WI38 (cell line): Measurements from ENCODE around the gene PDE3B.
"Not testable (repeated sequence)": the region's sequence is repeated elsewhere in the genome, so short reads cannot be mapped to it uniquely, and the experiment has no call there.

Source experiments
- H3K4me3 ChIP-seq: 2 replicates; pipeline ENCODE4 v1.5.1; 2011; ENCODE audit warnings: low read depth, mild to moderate bottlenecking, control low read depth, low read length
- TF ChIP-seq, protein P1 (sequence below): IDR thresholded peaks from 2 replicates; pipeline ENCODE4 v1.5.1; 2012; ENCODE audit warnings: low read depth, mild to moderate bottlenecking, control low read depth, low read length

The PDE3B gene

DNA sequence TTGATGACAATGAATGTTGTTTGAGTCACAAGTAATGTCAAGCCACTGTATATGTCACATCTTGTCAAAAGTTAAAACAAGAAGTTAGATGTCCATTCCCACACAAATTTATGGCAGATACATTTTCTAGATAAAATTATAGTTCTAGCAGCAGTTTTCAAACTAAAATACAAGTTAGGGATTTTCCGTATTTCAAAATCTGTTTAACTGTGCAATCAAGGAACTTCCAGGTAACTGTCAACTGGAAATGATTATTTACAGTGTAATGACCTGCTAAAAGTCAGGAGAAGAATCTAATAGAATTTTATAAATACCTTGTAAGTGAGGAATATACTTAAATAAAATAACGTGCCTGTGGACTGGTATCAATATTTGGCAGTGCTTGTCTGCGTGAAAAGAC is 111.5 kb downstream of the PDE3B start:
- no peak overlapping the region for H3K4me3 ChIP-seq
- TF ChIP-seq, protein P1, sequence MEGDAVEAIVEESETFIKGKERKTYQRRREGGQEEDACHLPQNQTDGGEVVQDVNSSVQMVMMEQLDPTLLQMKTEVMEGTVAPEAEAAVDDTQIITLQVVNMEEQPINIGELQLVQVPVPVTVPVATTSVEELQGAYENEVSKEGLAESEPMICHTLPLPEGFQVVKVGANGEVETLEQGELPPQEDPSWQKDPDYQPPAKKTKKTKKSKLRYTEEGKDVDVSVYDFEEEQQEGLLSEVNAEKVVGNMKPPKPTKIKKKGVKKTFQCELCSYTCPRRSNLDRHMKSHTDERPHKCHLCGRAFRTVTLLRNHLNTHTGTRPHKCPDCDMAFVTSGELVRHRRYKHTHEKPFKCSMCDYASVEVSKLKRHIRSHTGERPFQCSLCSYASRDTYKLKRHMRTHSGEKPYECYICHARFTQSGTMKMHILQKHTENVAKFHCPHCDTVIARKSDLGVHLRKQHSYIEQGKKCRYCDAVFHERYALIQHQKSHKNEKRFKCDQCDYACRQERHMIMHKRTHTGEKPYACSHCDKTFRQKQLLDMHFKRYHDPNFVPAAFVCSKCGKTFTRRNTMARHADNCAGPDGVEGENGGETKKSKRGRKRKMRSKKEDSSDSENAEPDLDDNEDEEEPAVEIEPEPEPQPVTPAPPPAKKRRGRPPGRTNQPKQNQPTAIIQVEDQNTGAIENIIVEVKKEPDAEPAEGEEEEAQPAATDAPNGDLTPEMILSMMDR: no peak

DNA sequence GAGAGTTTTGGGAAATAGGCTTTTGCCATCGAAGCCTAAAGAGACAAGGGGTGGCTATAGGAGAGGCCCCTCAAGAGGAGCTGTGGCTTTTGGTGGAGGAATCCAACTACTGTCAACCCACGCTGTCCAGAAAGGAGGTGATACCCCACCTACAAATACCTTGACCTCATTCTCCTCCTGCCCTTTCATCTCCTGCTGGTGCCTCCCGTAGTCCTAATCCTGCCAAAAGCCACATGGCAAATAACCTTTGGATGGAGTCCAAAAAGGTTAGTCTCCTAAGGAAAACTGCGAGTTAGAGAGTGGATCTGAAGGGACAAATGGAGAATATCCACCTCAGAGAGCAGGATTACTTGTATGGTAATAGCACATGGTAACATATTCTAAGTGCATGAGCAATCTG is 112.7 kb downstream of the PDE3B start:
- H3K4me3 ChIP-seq: no peak overlapping the region
- TF ChIP-seq, protein P1: no peak

DNA sequence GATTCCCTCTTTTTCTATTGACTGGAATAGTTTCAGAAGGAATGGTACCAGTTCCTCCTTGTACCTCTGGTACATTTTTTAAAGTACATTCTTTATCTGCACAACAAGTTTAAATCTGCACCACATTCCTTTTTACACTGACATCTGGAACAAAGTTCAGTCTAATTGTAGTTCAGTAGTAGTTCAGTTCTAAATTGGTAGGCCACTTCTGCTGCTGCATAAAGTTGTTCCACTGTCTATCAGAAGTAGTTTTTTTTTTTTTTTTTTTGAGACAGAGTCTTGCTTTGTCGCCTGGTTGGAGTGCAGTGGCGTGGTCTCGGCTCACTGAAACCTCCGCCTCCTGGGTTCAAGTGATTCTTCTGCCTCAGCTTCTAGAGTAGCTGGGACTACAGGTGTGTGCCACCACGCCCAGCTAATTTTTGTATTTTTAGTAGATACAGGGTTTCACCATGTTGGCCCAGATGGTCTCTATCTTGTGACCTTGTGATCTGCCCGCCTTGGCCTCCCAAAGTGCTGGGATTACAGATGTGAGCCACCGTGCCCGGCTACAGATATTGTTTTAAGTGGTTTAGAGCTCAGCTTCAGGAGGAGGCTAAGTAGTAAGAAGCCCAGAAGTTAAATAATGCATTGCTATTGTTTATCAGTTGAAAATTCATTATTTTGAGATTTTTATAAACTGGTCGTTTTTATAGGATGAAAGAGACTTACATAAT is 115.9 kb downstream of the PDE3B start:
- H3K4me3 ChIP-seq: not testable (repeated sequence)

DNA sequence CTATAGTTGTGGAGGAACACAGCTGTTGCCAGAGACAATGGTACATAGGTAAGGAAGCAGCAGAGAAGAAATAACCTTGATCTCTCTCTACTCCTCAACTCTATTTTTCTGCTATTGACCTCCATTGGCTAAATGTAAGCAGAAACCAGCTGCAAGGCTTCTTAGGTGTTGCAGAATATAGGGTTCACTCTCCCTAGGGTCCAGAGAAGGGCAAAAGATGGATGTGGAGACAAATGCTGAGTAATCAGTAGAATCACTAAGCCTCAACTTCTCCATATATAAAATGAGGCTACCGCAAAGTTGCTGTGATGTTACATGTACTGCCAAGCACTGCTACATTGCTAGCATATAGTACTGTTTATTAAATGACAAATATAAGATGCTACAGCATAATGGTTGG is 120.6 kb downstream of the PDE3B start:
- H3K4me3 ChIP-seq: no peak overlapping the region
- TF ChIP-seq, protein P1: no peak

DNA sequence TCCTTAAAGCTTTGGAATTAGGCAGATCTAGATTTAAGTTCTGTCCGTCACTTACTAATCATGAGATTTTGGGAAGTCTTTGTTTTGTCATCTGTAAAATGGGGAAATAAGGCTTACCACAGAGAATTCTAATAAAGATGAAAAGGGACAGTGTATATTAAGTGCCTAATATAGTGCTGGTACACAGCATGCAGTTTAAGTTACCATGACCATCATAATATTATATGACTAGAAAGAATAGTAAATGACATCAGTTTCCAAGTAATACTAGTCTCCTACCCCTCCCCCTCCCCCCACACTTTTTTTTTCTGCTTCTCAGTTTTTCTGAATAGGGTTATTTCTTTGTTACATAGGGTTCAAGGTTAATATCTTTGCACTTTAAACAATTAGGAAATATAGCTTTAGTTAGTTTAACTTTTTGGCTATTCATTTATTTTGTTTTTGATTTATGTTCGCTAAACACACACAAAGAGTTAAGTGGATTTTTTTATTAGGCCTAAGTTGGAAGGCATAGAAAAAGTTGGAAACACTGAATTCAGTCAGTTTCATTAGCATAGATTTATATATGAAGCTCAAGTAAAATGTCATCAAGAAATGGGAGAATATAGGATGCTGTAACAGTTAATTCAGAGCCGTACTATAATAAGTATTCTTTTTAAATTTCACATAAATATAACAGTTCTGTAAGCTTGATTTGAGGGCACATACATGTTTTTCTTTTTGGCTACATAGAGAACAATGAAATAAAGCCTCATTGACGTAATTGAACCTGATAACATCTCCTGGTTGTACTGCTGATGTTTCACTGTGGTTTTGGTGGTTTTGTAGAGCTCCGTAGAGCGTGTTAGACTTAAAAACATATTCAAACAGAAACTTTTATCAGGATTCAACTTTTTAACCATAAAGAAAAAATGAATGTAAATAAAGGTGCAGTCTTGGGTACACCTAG is 121.2 kb downstream of the PDE3B start:
- no peak overlapping the region for H3K4me3 ChIP-seq
- TF ChIP-seq, protein P1: no peak

DNA sequence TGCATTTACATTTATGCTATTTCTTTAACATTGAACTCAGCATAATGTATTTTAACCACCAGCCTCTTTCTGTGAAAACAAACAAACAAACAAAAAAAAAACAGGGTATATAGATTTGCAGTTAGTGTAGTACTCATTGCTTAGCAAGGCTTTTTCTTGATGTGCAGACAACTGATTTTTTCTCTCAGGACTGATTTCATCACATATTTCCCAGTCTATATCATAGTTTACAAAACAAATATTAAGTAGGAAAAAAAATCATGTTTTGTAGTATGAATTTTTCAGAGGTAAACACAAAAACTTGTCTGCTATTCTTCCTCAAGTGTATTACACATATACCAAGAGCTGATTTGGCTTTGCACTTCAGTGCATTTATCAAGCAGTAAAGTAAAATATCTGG is 123.0 kb downstream of the PDE3B start:
- TF ChIP-seq, protein P1: no peak
- no peak overlapping the region for H3K4me3 ChIP-seq

DNA sequence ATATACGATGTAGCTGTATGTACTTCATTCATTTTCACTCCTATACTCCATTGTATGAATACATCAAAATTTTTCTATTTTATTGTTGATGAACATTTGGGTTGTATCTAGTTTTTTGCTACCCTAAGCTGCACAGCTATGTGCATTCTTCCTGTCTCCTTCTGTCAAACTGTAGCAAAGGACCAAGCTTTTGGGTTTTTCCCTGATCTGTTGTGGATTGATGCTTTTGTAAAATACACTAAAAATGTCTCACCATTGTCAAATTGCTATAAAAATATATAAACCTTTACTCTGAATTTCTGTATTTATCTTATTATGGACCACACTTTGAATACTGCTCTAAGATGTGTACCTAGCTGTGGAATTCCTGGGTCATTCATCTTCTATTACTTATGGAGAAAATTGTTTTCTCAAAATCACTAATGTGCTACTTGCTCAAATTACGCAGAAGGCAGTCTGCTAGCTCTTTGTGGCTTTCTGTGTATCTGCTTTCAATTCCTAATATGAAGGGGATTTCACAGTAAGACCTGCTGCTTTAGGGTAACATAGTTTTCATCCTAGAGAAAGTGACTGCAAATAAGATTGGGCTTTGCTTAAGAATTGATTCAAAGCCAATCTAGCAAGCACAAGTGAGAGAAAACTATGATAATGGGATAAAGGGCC is 125.1 kb downstream of the PDE3B start:
- no peak overlapping the region for H3K4me3 ChIP-seq
- TF ChIP-seq, protein P1: no peak
